NCI-H2029 (cell line): ENCODE results near the gene CCNB1.
A peak's percentile ranks its signal among the peaks of the same experiment; 100 is the strongest.
"Not testable (repeated sequence)": the region's sequence is repeated elsewhere in the genome, so short reads cannot be mapped to it uniquely, and the experiment has no call there.

Source experiments
- DNase-seq: peaks from one replicate; lab custom pipeline; 2025; lab: John Stamatoyannopoulos, UW

The CCNB1 gene

DNA sequence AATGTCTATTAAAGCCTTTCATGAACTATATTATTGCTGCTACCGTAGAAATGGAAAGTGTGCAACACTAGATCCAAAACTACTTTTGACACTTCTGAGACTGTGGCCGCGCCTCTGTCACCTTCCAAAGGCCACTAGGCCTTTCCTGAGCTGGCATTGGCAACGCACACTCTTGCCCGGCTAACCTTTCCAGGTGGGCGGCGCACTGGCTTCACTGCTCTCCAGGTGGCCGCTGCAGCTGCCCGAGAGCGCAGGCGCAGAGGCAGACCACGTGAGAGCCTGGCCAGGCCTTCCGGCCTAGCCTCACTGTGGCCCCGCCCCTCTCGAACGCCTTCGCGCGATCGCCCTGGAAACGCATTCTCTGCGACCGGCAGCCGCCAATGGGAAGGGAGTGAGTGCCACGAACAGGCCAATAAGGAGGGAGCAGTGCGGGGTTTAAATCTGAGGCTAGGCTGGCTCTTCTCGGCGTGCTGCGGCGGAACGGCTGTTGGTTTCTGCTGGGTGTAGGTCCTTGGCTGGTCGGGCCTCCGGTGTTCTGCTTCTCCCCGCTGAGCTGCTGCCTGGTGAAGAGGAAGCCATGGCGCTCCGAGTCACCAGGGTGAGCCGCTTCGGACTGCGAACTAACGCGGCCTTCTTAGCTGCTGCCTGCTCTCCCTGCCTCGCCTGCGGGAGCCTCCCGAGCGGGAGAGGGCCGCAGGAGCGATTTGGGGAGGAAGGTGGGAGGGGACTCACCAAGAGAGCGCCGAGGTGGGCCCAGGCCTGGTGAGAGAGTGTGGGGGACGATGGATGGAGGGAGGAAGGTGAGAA, at the start of gene CCNB1:
Gene CCNB1, plus strand, starts transcription at position 465 of the 807 bp plus-strand sequence. Its CDS starts 113 bp downstream, at position 578.
- DNase-seq: peak; percentile 98

DNA sequence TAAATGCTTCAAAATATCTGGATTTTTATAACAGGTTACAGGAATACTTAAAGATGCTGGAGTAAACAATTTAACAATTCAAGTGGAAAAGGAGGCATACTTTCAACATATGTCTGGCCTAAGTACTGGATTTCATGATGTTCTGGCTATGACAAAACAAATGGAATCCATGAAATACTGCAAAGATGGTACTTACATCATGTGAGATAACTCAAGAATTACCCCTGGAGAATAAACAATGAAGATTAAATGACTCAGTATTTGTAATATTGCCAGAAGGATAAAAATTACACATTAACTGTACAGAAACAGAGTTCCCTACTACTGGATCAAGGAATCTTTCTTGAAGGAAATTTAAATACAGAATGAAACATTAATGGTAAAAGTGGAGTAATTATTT, 37.5 kb upstream of the CCNB1 start:
- DNase-seq: no peak

DNA sequence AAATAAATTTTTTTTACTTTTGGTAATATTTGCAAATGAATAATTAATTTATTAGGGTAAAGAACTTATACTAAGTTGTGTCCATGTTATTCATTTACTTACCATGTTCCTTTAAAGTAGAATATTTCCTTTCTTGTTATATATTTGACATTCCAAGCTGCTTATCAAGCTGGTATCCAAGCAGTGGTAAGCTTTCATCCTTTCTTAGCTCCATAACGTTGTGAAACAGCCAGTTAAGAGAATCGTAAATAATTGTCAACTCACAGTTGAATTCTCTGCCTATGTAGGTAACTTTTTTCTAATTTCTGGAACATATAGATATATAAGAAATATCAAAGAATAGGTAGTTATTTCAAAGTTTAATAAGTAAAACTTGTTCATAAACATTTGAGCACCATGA, 36.7 kb upstream of the CCNB1 start:
- no peak for DNase-seq

DNA sequence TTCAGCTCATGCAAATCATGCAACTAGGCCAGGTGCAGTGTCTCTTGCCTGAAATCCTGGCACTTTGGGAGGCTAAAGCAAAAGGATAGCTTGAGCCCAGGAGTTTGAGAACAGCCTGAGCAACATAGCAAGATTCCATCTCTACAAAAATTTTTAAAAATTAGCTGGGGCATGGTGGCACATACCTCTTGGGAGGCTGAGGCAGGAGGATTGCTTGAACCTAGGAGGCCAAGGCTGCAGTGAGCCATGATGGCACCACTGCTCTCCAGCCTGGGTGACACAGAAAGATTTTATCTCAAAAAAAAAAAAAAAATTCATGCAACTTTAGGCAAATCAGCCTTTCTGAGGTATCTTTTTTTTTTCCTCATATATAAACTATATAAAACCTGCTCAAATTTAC, 35.6 kb upstream of the CCNB1 start:
- DNase-seq: no peak

DNA sequence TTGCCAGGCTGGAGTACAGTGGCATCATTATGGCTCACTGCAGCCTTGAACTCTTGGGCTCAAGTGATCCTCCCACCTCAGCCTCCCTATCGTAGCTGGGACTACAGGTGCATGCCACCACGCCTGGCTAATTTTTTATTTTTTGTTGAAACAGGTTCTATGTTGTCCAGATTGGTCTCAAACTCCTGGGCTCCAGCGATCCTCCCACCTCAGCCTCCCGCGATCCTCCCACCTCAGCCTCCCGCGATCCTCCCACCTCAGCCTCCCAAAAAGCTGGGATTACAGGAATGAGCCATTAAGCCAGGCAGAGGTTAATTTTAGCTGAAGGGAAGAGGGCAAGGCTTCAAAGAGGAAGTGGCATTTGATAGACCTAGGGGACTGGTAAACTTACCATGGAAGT, 32.8 kb upstream of the CCNB1 start:
- DNase-seq: no peak

DNA sequence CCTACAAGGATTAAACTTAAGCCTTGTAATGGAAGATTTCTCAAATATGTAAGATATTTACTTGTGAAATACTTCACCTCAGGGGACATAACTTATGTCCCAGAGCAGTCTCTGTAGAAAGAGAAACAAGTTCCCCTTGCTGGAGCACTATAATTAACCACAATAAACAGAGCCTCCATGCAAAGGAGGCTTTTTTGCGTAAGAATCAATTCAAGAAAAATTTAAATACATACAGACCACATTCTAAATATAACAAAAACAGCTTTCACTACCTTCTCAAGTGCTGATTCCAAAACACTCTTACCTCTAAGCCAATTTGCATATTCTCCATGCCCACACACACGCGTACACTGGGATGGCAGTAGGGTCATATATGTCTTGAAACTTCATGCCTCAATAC, 30.7 kb upstream of the CCNB1 start:
- no peak for DNase-seq

DNA sequence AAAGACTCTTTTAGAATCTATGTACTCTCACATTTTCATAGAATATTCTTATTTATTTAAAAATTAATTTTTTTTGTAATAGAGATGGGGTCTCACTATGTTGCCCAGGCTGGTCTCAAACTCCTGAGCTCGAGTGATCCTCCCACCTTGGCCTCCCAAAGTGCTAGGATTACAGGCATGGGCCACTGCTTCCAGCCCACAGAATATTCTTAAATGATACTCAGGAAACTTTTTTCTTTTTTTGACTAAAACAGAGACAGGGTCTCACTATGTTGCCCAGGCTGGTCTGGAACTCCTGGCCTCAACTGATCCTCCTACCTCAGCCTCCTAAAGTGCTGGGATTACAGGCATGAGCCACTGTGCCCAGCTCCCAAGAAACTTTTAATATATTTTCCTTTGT, 29.7 kb upstream of the CCNB1 start:
- DNase-seq: not testable (repeated sequence)

DNA sequence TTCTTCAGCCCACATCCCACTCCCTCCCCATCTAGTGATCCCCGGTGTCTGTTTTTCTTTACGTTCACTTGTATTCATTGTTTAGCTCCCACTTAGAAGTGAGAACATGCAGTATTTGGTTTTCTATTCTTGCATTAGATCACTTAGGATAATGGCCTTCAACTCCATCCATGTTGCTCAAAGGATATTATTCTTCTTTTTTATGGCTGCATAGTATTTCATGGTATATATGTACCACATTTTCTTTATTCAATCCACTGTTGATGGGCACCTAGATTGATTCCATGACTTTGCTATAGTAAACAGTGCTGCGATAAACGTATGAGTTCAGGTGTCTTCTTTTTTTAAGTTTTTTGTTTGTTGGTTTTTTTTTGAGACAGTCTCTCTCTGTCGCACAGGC, 29.1 kb upstream of the CCNB1 start:
- DNase-seq: no peak

DNA sequence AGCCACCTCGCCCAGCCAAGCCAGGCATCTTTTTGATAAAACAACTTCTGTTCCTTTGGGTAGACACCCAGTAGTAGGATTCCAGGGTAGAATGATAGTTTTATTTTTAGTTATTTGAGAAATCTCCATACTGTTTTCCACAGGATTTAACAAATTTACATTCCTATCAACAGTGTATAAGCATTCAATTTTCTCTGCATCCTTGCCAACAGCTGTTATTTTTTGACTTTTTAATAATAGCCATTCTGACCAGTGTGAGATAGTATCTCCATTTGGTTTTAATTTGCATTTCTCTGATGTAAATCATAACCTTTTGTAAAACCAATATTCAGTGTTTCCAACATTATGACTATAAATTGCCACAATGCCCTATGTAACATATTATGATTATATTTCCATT, 28.2 kb upstream of the CCNB1 start:
- DNase-seq: no peak

DNA sequence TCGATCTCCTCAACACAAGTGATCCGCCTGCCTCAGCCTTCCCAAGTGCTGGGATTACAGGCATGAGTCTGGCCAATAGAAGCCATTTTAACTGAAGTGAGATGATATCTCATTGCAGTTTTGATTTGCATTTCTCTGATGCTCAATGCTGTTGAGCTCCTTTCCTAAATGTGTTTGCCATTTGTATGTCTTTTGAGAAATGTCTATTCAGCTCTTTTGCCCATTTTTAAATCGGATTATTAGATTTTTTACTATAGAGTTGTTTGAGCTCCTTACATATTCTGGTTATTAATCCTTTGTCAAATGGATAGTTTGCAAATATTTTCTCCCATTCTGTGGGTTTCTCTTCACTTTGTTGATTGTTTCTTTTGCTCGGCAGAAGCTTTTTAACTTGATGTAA, 26.7 kb upstream of the CCNB1 start:
- DNase-seq: not testable (repeated sequence)

DNA sequence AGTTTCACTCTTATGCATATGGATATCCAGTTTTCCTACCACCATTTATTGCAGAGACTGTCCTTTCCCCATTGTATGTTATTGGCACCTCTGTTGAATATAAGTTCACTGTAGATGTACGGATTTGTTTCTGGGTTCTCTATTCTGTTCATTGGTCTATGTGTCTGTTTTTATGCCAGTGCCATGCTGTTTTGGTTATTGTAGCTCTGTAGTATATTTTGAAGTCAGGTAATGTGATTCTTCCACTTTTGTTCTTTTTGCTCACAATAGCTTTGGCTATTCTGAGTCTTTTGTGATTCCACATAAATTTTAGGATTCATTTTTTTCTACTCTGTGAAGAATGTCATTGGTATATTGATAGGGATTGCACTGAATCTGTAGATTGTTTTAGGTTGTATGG, 26.1 kb upstream of the CCNB1 start:
- no peak for DNase-seq

DNA sequence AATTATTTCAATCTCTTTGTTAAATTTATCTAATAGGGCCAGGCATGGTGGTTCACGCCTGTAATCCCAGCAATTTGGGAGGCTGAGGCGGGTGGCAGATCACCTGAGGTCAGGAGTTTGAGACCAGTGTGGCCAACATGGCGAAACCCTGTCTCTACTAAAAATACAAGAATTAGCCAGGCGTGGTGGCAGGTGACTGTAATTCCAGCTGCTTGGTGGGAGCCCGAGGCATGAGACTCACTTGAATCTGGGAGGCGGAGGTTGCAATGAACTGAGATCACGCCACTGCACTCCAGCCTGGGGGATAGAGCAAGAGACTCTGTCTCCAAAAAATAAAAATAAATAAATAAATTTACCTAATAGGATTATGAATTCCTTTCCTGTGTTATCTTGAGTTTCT, 18.4 kb upstream of the CCNB1 start:
- DNase-seq: not testable (repeated sequence)

DNA sequence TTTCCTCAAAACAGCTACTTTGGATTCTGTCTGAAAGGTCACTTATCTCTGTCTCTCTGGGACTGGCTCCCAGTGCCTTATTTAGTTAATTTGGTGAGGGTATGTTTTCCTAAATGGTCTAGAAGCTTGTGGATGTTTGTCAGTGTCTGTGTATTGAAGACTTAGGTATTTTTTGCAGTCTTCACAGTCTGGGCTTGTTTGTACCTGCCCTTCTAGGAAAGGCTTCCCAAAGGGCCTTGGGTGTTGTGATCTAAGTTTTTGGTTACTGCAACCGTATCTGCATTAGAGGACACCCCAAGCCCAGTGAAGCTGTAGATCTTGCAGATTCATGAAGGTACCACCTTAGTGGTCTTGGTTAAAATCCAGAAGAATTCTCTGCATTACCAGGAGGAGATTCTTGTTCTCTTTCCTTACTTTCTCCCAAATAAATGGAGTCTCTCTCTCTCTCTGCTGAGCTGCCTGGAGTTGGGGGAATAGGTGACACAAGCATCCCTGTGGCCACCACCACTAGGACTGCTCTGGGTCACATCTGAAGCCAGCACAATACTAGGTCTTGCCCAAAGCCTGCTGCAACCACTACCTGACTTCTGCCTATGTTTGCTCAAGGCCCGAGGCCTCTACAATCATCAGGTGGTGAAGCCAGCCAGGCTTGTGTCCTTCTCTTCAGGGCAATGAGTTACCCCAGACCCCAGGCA, 17.8 kb upstream of the CCNB1 start:
- DNase-seq: no peak

DNA sequence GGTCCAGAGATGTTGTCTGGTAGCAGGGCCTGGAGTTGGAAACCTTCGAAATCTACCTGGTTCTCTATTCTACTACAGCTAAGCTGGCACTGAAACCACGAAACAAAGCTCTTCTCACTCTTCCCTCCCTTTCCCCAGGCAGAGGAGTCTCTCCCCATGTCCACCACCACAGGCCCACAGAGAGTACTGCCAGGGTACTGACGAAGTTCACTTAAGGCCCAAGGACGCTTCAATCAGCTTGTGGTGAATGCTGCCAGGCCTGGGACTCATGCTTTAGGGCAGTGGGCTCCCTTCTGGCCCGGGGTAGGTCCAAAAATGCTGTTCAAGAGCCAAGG, 17.3 kb upstream of the CCNB1 start:
- DNase-seq: no peak

DNA sequence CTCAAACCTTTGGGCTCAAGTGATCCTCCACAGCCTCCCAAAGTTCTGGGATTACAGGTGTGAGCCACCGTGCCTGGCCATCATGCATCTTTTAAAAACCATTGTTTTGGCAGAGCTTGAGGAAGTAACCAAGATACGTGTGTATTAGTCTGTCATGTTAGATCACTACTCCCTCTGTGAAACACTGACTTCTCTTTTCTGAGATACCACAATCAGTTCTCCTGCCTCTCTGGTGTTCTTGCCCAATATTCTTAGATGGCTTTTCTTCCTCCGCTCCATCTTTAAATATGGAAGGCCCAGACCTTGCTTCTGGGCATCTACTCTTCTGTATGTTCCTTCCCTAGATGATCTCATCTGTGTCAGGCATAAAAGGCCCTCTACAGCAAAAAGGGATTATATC, 14.2 kb upstream of the CCNB1 start:
- no peak for DNase-seq

DNA sequence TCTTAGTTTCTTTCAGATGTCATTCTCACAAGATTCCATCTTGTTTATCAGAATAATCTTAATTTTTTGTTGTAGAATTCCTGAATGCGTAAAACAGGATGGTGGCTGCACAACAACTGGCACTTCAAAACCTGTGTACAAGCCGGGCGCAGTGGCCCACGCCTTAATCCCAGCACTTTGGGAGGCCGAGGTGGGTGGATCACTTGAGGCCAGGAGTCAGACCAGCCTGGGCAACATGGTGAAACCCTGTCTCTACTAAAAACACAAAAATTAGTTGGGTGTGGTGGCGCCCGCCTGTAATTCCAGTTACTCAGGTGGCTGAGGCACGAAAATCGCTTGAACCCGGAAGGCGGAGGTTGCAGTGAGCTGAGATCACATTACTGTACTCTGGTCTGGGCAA, 10.5 kb upstream of the CCNB1 start:
- no peak for DNase-seq

DNA sequence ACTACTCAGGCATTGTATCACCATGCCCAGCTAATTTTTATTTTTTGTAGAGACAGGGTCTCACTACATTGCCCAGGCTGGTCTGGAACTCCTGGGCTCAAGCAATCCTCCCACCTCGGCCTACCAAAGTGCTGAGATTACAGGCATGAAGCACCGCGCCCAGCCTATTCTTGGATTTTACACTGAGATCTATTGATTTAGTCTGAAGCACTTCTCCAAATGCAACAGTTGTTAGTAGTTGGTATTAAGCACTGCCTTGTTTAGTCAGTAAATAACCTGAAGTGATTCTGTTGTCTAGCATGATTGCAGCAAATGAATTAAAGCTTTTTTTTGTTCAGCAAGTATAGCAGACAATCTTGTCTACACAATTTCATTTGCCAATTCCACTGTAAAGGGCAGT, 8.9 kb upstream of the CCNB1 start:
- peak; percentile 7 for DNase-seq

DNA sequence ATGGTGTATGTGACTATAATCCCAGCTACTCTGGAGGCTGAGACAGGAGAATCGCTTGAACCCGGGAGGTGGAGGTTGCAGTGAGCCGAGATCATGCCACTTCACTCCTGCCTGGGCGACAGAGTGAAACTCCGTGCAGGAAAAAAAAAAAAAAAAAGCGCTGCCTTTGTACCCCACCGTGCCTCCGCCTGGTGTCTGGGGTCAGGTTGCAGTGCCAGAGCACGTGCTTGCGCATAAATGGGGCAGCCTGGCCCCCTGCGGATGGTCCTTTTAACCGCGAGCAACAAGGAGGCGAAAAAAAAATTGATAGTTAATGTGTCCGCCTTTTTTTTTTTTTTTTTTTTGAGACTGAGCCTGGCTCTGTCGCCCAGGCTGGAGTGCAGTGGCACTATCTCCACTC, 6.3 kb upstream of the CCNB1 start:
- no peak for DNase-seq

DNA sequence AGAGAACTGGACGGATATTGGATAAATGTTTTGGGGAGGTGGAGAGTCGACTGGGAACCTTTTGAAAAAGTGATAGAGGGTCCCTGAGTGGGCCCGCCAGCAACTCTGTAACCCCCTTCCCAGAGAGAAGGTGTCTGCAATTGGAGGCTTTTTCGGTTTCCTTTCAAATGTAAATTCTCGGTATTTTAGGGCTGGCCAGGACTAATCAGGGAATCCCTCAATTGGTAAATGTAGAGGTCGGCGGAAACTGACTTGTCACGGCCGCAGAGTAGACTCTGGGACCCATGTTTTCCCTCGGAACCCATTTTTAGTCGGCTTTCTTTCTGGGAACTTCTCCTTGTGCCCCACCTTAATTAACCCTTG, 524 bp downstream of the CCNB1 start:
- no peak for DNase-seq

DNA sequence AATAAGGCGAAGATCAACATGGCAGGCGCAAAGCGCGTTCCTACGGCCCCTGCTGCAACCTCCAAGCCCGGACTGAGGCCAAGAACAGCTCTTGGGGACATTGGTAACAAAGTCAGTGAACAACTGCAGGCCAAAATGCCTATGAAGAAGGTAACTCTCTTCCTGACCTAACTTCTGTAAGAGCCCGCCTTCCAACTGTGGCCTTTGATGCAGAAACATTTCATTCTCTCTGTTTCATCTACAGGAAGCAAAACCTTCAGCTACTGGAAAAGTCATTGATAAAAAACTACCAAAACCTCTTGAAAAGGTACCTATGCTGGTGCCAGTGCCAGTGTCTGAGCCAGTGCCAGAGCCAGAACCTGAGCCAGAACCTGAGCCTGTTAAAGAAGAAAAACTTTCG, 979 bp downstream of the CCNB1 start:
- DNase-seq: no peak

DNA sequence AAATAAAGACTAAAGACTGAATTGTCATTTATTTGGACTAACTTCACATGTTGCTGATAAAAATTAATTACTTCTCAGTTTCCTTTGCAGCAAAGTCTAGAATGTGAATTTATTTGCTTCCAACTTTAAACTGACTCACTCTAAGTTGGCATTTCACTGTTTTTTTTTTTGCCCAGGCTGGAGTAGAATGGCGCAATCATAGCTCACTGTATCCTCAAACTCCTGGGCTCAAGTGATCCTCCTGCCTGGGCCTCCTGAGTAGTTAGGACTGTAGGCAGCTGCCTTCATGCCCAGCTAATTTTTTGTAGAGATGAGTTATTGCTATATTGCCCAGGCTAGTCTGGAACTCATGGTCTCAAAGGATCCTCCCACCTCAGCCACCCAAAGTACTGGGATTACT, 3.5 kb downstream of the CCNB1 start:
- no peak for DNase-seq

DNA sequence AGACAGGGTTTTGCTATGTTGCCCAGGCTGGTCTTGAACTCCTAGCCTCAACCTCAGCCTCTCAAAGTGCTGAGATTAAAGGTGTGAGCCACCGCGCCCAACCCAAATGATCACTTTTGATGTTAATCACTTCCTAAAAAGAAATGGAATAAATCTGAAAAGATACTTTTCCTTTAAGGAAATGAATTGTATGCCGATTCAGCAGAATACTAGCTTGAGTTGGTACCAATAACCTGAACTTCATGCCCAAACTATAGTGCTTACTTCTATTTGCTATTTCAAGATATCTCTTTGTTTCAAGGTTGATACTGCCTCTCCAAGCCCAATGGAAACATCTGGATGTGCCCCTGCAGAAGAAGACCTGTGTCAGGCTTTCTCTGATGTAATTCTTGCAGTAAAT, 4.0 kb downstream of the CCNB1 start:
- DNase-seq: no peak

DNA sequence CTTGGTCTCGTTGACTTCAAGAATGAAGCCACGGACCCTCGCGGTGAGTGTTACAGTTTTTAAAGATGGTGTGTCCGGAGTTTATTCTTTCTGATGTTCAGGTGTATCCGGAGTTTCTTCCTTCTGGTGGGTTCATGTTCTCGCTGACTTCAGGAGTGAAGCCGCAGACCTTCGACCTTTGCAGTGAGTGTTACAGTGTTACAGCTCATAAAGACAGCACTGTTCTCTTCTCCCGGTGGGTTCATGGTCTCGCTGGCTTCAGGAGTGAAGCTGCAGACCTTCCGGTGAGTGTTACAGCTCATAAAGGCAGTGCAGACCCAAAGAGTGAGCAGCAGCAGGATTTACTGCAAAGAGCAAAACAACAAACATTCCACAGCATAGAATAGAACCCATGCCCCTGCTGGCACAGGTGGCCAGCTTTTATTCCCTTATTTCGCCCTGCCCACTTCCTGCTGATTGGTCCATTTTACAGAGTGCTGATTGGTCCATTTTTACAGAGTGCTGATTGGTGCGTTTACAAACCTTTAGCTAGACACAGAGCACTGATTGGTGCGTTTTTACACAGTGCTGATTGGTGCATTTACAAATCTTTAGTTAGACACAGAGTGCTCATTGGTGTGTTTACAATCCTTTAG, 14.8 kb downstream of the CCNB1 start:
- not testable (repeated sequence) for DNase-seq
